ENCODE data around the gene DLGAP1.

DLGAP1 gene

GRCh38 chr18:3648641-3649040 is 806.5 kb downstream of the DLGAP1 start:
- DNase-seq (no peak), ATAC-seq (replicated peaks) (no peak)
- H3K27ac Mint-ChIP-seq, result no peak overlapping the region
- no peak overlapping the region for H3K4me3 Mint-ChIP-seq
- peaks cover 5 to 10% of the 10 kb centered on the region in 2 donors for H3K4me1 Mint-ChIP-seq
- H3K27me3 Mint-ChIP-seq, result no peaks in the 10 kb centered on the region
- H3K36me3 Mint-ChIP-seq, result no peaks in the 10 kb centered on the region
- peaks cover 0 to 7% of the 10 kb centered on the region in 2 donors for H3K9me3 Mint-ChIP-seq

GRCh38 chr18:3648200-3648599 is 806.9 kb downstream of the DLGAP1 start:
- Mint-ChIP-seq H3K27me3 (no peaks in the 10 kb centered on the region), H3K9me3 (peaks cover 0 to 7% of the 10 kb centered on the region in 2 donors), H3K4me1 (peaks cover 5 to 9% of the 10 kb centered on the region in 2 donors), H3K4me3 (no peak overlapping the region), H3K36me3 (no peaks in the 10 kb centered on the region), H3K27ac (no peak overlapping the region)
- DNase-seq (no peak), ATAC-seq (replicated peaks) (no peak)

- Mint-ChIP-seq H3K27me3 (no peaks in the 10 kb centered on the region), H3K27ac (no peak overlapping the region), H3K4me3 (no peak overlapping the region), H3K36me3 (no peaks in the 10 kb centered on the region), H3K9me3 (peaks cover 0 to 2% of the 10 kb centered on the region in 2 donors), H3K4me1 (peaks cover under 1 to 3% of the 10 kb centered on the region in 2 donors)
- ATAC-seq (replicated peaks) (no peak), DNase-seq (no peak)
Observed at GRCh38 chr18:3647636-3648035, 807.5 kb downstream of the DLGAP1 start.

GRCh38 chr18:3645384-3646156 is 809.5 kb downstream of the DLGAP1 start:
- no peak for ATAC-seq (replicated peaks)
- no peak for DNase-seq
- no peaks in the 10 kb centered on the region for H3K4me1 Mint-ChIP-seq
- no peak overlapping the region for H3K27ac Mint-ChIP-seq
- no peaks in the 10 kb centered on the region for H3K27me3 Mint-ChIP-seq
- no peaks in the 10 kb centered on the region for H3K36me3 Mint-ChIP-seq
- H3K9me3 Mint-ChIP-seq, result no peaks in the 10 kb centered on the region
- H3K4me3 Mint-ChIP-seq, result no peak overlapping the region

- Mint-ChIP-seq H3K27ac (no peak overlapping the region), H3K9me3 (peaks cover 0 to 1% of the 10 kb centered on the region in 2 donors), H3K36me3 (no peaks in the 10 kb centered on the region), H3K27me3 (no peaks in the 10 kb centered on the region), H3K4me1 (peaks cover 4 to 14% of the 10 kb centered on the region in 2 donors), H3K4me3 (no peak overlapping the region)
- no peak for ATAC-seq (replicated peaks)
- DNase-seq, result no peak
Observed at GRCh38 chr18:3634250-3634939, 820.7 kb downstream of the DLGAP1 start.

- ATAC-seq (replicated peaks) (no peak), DNase-seq (no peak)
- H3K9me3 Mint-ChIP-seq, result peaks cover 0 to 1% of the 10 kb centered on the region in 2 donors
- no peaks in the 10 kb centered on the region for H3K36me3 Mint-ChIP-seq
- no peak overlapping the region for H3K4me3 Mint-ChIP-seq
- peaks cover 4 to 8% of the 10 kb centered on the region in 2 donors for H3K4me1 Mint-ChIP-seq
- H3K27ac Mint-ChIP-seq, result no peak overlapping the region
- H3K27me3 Mint-ChIP-seq, result no peaks in the 10 kb centered on the region
Observed at GRCh38 chr18:3631887-3632286, 823.2 kb downstream of the DLGAP1 start.

GRCh38 chr18:3626929-3627458 is 828.1 kb downstream of the DLGAP1 start:
- Mint-ChIP-seq H3K9me3 (no peaks in the 10 kb centered on the region), H3K27me3 (peaks cover 0 to 6% of the 10 kb centered on the region in 2 donors), H3K4me1 (peaks cover 11 to 18% of the 10 kb centered on the region in 2 donors), H3K4me3 (no peak overlapping the region), H3K27ac (no peak overlapping the region), H3K36me3 (no peaks in the 10 kb centered on the region)
- no peak for DNase-seq
- no peak for ATAC-seq (replicated peaks)

- Mint-ChIP-seq H3K4me1 (peaks cover 11 to 18% of the 10 kb centered on the region in 2 donors), H3K9me3 (no peaks in the 10 kb centered on the region), H3K36me3 (no peaks in the 10 kb centered on the region), H3K27ac (no peak overlapping the region), H3K27me3 (peaks cover 0 to 6% of the 10 kb centered on the region in 2 donors), H3K4me3 (no peak overlapping the region)
- ATAC-seq (replicated peaks) (no peak), DNase-seq (no peak)
Observed at GRCh38 chr18:3625742-3626091, 829.4 kb downstream of the DLGAP1 start.

GRCh38 chr18:3624935-3625741 is 830.0 kb downstream of the DLGAP1 start:
- DNase-seq, result peak; percentile 11
- H3K36me3 Mint-ChIP-seq, result no peaks in the 10 kb centered on the region
- peak; percentile 92 to 98 for ATAC-seq (replicated peaks)
- peaks cover 11 to 18% of the 10 kb centered on the region in 2 donors for H3K4me1 Mint-ChIP-seq
- H3K9me3 Mint-ChIP-seq, result no peaks in the 10 kb centered on the region
- peak overlapping the region in 1 of 2 donors; percentile 1 for H3K4me3 Mint-ChIP-seq
- H3K27ac Mint-ChIP-seq, result peak overlapping the region; percentile 1
- H3K27me3 Mint-ChIP-seq, result peaks cover 0 to 6% of the 10 kb centered on the region in 2 donors

- Mint-ChIP-seq H3K4me3 (peak overlapping the region in 1 of 2 donors; percentile 1), H3K9me3 (no peaks in the 10 kb centered on the region), H3K27me3 (peaks cover 0 to 6% of the 10 kb centered on the region in 2 donors), H3K36me3 (no peaks in the 10 kb centered on the region), H3K4me1 (peaks cover 11 to 18% of the 10 kb centered on the region in 2 donors), H3K27ac (peak overlapping the region; percentile 1)
- peak in 1 of 2 donors; percentile 30 for ATAC-seq (replicated peaks)
- DNase-seq, result no peak
Observed at GRCh38 chr18:3624546-3624934, 830.6 kb downstream of the DLGAP1 start.

- ATAC-seq (replicated peaks), result no peak
- H3K4me1 Mint-ChIP-seq, result peaks cover 11 to 18% of the 10 kb centered on the region in 2 donors
- H3K36me3 Mint-ChIP-seq, result no peaks in the 10 kb centered on the region
- no peak overlapping the region for H3K4me3 Mint-ChIP-seq
- H3K27me3 Mint-ChIP-seq, result peaks cover 0 to 6% of the 10 kb centered on the region in 2 donors
- H3K27ac Mint-ChIP-seq, result no peak overlapping the region
- no peak for DNase-seq
- H3K9me3 Mint-ChIP-seq, result no peaks in the 10 kb centered on the region
Observed at GRCh38 chr18:3623769-3624545, 831.1 kb downstream of the DLGAP1 start.

- ATAC-seq (replicated peaks), result no peak
- no peak for DNase-seq
- no peaks in the 10 kb centered on the region for H3K9me3 Mint-ChIP-seq
- H3K27me3 Mint-ChIP-seq, result peaks cover 0 to 6% of the 10 kb centered on the region in 2 donors
- no peak overlapping the region for H3K27ac Mint-ChIP-seq
- H3K36me3 Mint-ChIP-seq, result no peaks in the 10 kb centered on the region
- no peak overlapping the region for H3K4me3 Mint-ChIP-seq
- H3K4me1 Mint-ChIP-seq, result peaks cover 11 to 25% of the 10 kb centered on the region in 2 donors
Observed at GRCh38 chr18:3620146-3621119, 834.7 kb downstream of the DLGAP1 start.

- DNase-seq (no peak), ATAC-seq (replicated peaks) (no peak)
- no peak overlapping the region for H3K27ac Mint-ChIP-seq
- no peaks in the 10 kb centered on the region for H3K36me3 Mint-ChIP-seq
- peaks cover 8 to 24% of the 10 kb centered on the region in 2 donors for H3K4me1 Mint-ChIP-seq
- H3K27me3 Mint-ChIP-seq, result peaks cover 0 to 6% of the 10 kb centered on the region in 2 donors
- H3K9me3 Mint-ChIP-seq, result no peaks in the 10 kb centered on the region
- no peak overlapping the region for H3K4me3 Mint-ChIP-seq
Observed at GRCh38 chr18:3619746-3620145, 835.4 kb downstream of the DLGAP1 start.

Measured in stimulated activated naive B cell treated with anti-CD40 and anti-IgM and Interleukin-4, amounts not matched to agents 10 μg/mL and 1 μg/mL and 100 μg/mL, for 72 hours (primary cell).